Measurements from ENCODE around the gene OR4D10.

Gene OR4D10

GRCh38 chr11:59520741-59521140 lies 47.6 kb downstream of the OR4D10 start:
- Histone ChIP-seq H3K4me2 (ENCODE audit: low read depth, low read length) (no peak overlapping the region), H3K79me2 (ENCODE audit: low read length) (no peaks in the 10 kb centered on the region), H3K9me3 (replicated peaks; ENCODE audit: insufficient read depth, low read length) (no peaks in the 10 kb centered on the region), H3K27ac (ENCODE audit: low read length) (no peak overlapping the region), H4K20me1 (ENCODE audit: insufficient read depth, low read length) (no peaks in the 10 kb centered on the region), H3K27me3 (replicated peaks; ENCODE audit: insufficient read depth, low read length) (no peaks in the 10 kb centered on the region), H2AFZ (ENCODE audit: low read length) (no peak overlapping the region), H3K9me2 (replicated peaks; ENCODE audit: insufficient read depth, low read length) (no peaks in the 10 kb centered on the region), H3K36me3 (replicated peaks; ENCODE audit: insufficient read depth, low read length) (no peaks in the 10 kb centered on the region), H3F3A (ENCODE audit: insufficient read depth, low read length) (no peaks in the 10 kb centered on the region), H3K4me3 (ENCODE audit: low read length) (no peak overlapping the region), H3K4me1 (ENCODE audit: low read length) (no peaks in the 10 kb centered on the region), H3K9ac (ENCODE audit: low read length) (no peak overlapping the region)
- TF ChIP-seq EZH2phosphoT487 (IDR thresholded peaks at IDR 0.05; ENCODE audit: low read length): no peak
- no peak for DNase-seq

GRCh38 chr11:59523541-59523940 lies 50.4 kb downstream of the OR4D10 start:
- Histone ChIP-seq H3K79me2 (ENCODE audit: low read length) (no peaks in the 10 kb centered on the region), H3K36me3 (replicated peaks; ENCODE audit: insufficient read depth, low read length) (no peaks in the 10 kb centered on the region), H3K9me2 (replicated peaks; ENCODE audit: insufficient read depth, low read length) (no peaks in the 10 kb centered on the region), H3K4me3 (ENCODE audit: low read length) (no peak overlapping the region), H3K9me3 (replicated peaks; ENCODE audit: insufficient read depth, low read length) (no peaks in the 10 kb centered on the region), H4K20me1 (ENCODE audit: insufficient read depth, low read length) (no peaks in the 10 kb centered on the region), H3K27ac (ENCODE audit: low read length) (no peak overlapping the region), H3K9ac (ENCODE audit: low read length) (no peak overlapping the region), H3K4me2 (ENCODE audit: low read depth, low read length) (no peak overlapping the region), H3K27me3 (replicated peaks; ENCODE audit: insufficient read depth, low read length) (no peaks in the 10 kb centered on the region), H2AFZ (ENCODE audit: low read length) (no peak overlapping the region), H3K4me1 (ENCODE audit: low read length) (no peaks in the 10 kb centered on the region), H3F3A (ENCODE audit: insufficient read depth, low read length) (no peaks in the 10 kb centered on the region)
- DNase-seq: no peak
- no peak for TF ChIP-seq CTCF (IDR thresholded peaks at IDR 0.05; ENCODE audit: low read length)
- TF ChIP-seq EZH2 (optimal IDR thresholded peaks at IDR 0.05; ENCODE audit: low read depth, low read length): no peak
- TF ChIP-seq EZH2phosphoT487 (IDR thresholded peaks at IDR 0.05; ENCODE audit: low read length): no peak

- no peak overlapping the region for H3K27ac ChIP-seq (ENCODE audit: low read length)
- TF ChIP-seq EZH2 (optimal IDR thresholded peaks at IDR 0.05; ENCODE audit: low read depth, low read length) (no peak), CTCF (IDR thresholded peaks at IDR 0.05; ENCODE audit: low read length) (no peak), EZH2phosphoT487 (IDR thresholded peaks at IDR 0.05; ENCODE audit: low read length) (no peak)
Measured at GRCh38 chr11:59528711-59529110, 55.6 kb downstream of the OR4D10 start.

More at GRCh38 chr11:59528711-59529110, 55.6 kb downstream of the OR4D10 start:
- no peak for DNase-seq
- Histone ChIP-seq H3K79me2 (ENCODE audit: low read length) (no peaks in the 10 kb centered on the region), H3K9ac (ENCODE audit: low read length) (no peak overlapping the region), H3K27me3 (replicated peaks; ENCODE audit: insufficient read depth, low read length) (no peaks in the 10 kb centered on the region), H4K20me1 (ENCODE audit: insufficient read depth, low read length) (no peaks in the 10 kb centered on the region), H3K9me2 (replicated peaks; ENCODE audit: insufficient read depth, low read length) (no peaks in the 10 kb centered on the region), H3K36me3 (replicated peaks; ENCODE audit: insufficient read depth, low read length) (no peaks in the 10 kb centered on the region), H3K4me3 (ENCODE audit: low read length) (no peak overlapping the region), H3K9me3 (replicated peaks; ENCODE audit: insufficient read depth, low read length) (no peaks in the 10 kb centered on the region), H3K4me1 (ENCODE audit: low read length) (no peaks in the 10 kb centered on the region), H2AFZ (ENCODE audit: low read length) (no peak overlapping the region), H3F3A (ENCODE audit: insufficient read depth, low read length) (no peaks in the 10 kb centered on the region), H3K4me2 (ENCODE audit: low read depth, low read length) (no peak overlapping the region)
